Transverse colon (tissue), 4 donors: ENCODE results near the gene RCC2. TPM values are rescaled to one million over a fixed set of nuclear protein-coding genes. Genes with fewer than 3 reads are reported as not detected.
A peak's percentile ranks its signal among the peaks of the same experiment; 100 is the strongest.

ENCODE experiments used
- DNase-seq: peaks from one replicate; pipeline ENCODE4 v3.0.0-alpha.2; 2019
- H3K27ac ChIP-seq, 4 donors: fragments of 200-600 bp; sonication (generic); 2 replicates each; pipeline ENCODE4 v1.5.1; 2016 to 2018; ENCODE audit warnings: inconsistent platforms in 4 of 4
- H3K27me3 ChIP-seq: fragments of 200-600 bp; sonication (generic); 2 replicates; pipeline ENCODE4 v1.5.1; 2017; ENCODE audit warnings: inconsistent platforms
- H3K36me3 ChIP-seq, 4 donors: fragments of 200-600 bp; sonication (generic); 2 replicates each; pipeline ENCODE4 v1.5.1; 2017 to 2019; ENCODE audit warnings: inconsistent platforms in 4 of 4
- H3K4me1 ChIP-seq, 4 donors: fragments of 200-600 bp; sonication (generic); 2 replicates each; pipeline ENCODE4 v1.5.1; 2017 to 2020; ENCODE audit warnings: inconsistent platforms in 4 of 4
- H3K4me3 ChIP-seq, 4 donors: fragments of 200-600 bp; sonication (generic); 1 replicate in 1 of 4; 2 replicates in 3 of 4; pipeline versions ENCODE4 v1.5.1 to v1.6.1; 2017 to 2019; ENCODE audit warnings: inconsistent platforms in 4 of 4
- H3K9me3 ChIP-seq, 2 donors: fragments of 200-600 bp; sonication (generic); 2 replicates each; pipeline ENCODE4 v1.5.1; 2017 to 2019; ENCODE audit warnings: inconsistent platforms in 2 of 2
- CTCF ChIP-seq, 5 experiments: fragments of 200-600 bp in 3 of 5; fragments of 450-650 bp in 2 of 5; sonication (generic) in 3 of 5; IDR thresholded peaks; 1 replicate in 2 of 5; 2 replicates in 3 of 5; pipeline ENCODE4 v1.5.1; 2016 to 2017; ENCODE audit warnings: antibody characterized with exemption in 5 of 5, inconsistent platforms in 3 of 5, mild to moderate bottlenecking in 2 of 5, moderate library complexity in 1 of 5
- EP300 ChIP-seq: sonication (generic); formaldehyde crosslinking; IDR thresholded peaks from one replicate; pipeline ENCODE4 v1.6.1; 2017; ENCODE audit warnings: antibody characterized with exemption, low read depth
- POLR2A ChIP-seq: fragments of 450-650 bp; IDR thresholded peaks from one replicate; pipeline ENCODE4 v1.6.1; 2016; ENCODE audit warnings: antibody characterized with exemption, mild to moderate bottlenecking, moderate library complexity
- POLR2AphosphoS5 ChIP-seq, 3 donors: sonication (generic); formaldehyde crosslinking; IDR thresholded peaks; one replicate each; pipeline ENCODE4 v1.6.1; 2016; ENCODE audit warnings: antibody characterized with exemption in 3 of 3
- WGBS, 2 donors: methylation state at CpG; one replicate each; pipeline ENCODE4 v1.1.5; 2018; ENCODE audit warnings: low coverage in 1 of 2; 5-methylcytosine and 5-hydroxymethylcytosine counted together
- in situ Hi-C, 4 donors: fragments of 200-750 bp; cut with MboI; loops; one replicate each; pipeline versions ENCODE4 v1.15.0 to v1.15.1; 2017; ENCODE audit warnings: low sequenced_read_pairs in 3 of 4, low pct_ligation_motif_present in 1 of 4, low pct_unique_long_range_greater_than_20kb in 1 of 4
- intact Hi-C: fragments of 100-400 bp; cut with DNase I; formaldehyde crosslinking; loops from one replicate; pipeline ENCODE4 v1.15.1; 2023; ENCODE audit warnings: low total_unique reads
- total RNA-seq, 4 donors: library from RNA; depleted of rRNA; stranded (reverse); fragments of >200 nt; gene quantifications; one replicate each; pipeline ENCODE4 v1.1.0, GENCODE V29; 2016

Gene RCC2
- total RNA-seq, 4 donors from 2014 or later = 22.0 to 82.2 (median 25.3) TPM

- 80% methylated on average over 18 of the region's 18 CpGs; no CpG with 5 or more reads in 1 of the 2 donors for WGBS, 2 donors
- in situ Hi-C loops = no loop called here
- Histone ChIP-seq H3K4me1 (no peaks in the 10 kb centered on the region), H3K4me3 (no peak overlapping the region), H3K27ac (no peak overlapping the region), H3K36me3 (no peaks in the 10 kb centered on the region), H3K9me3 (no peaks in the 10 kb centered on the region), H3K27me3 (peaks cover 14% of the 10 kb centered on the region)
- no peak for DNase-seq
- intact Hi-C loops = no loop called here
- TF ChIP-seq CTCF (IDR thresholded peaks at IDR 0.05) = no peak
Measured at GRCh38 chr1:17372955-17373354, 66.5 kb downstream of the RCC2 start.

- Histone ChIP-seq H3K27ac (no peak within 1 kb of the TSS), H3K36me3 (no peaks in the 10 kb centered on the region), H3K9me3 (no peaks in the 10 kb centered on the region), H3K4me1 (no peaks in the 10 kb centered on the region), H3K27me3 (peaks cover 7% of the 10 kb centered on the region), H3K4me3 (no peak within 1 kb of the TSS)
- in situ Hi-C loops (no loop called here), intact Hi-C loops (no loop called here)
- 60% methylated on average over 7 of the region's 7 CpGs; no CpG with 5 or more reads in 1 of the 2 donors for WGBS, 2 donors
- no peak for DNase-seq
- TF ChIP-seq CTCF (IDR thresholded peaks at IDR 0.05) (no peak), EP300 (no peak), POLR2AphosphoS5 (IDR thresholded peaks at IDR 0.05) (no peak), POLR2A (no peak)
Measured at GRCh38 chr1:17371896-17372295, 67.6 kb downstream of the RCC2 start, which contains the start of gene PADI6. Gene PADI6 (plus strand): TSS chr1:17372196. CDS start chr1:17372246, 50 bp downstream.

DNA sequence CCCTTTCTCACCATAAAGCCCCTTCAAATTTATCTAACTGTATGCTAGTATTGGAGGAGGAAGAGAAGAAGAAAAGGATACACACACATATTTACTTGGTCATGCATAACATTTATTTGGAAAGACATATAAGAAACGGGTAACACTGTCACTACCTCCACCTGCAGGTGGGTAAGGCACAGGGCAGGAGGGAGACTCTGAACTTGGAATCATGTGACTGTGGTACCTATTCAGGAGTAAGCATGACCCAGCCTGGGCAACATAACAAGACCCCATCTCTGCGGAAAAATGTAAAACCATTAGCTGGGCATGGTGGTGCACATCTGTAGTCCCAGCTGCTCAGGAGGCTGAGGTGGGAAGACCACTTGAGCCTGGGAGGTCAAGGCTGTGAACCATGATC, 68.9 kb downstream of the RCC2 start:
- no peaks in the 10 kb centered on the region for H3K36me3 ChIP-seq
- intact Hi-C loops = no loop called here
- no peaks in the 10 kb centered on the region for H3K4me1 ChIP-seq
- H3K27ac ChIP-seq = no peak overlapping the region
- in situ Hi-C loops = no loop called here
- H3K27me3 ChIP-seq = peaks cover 14% of the 10 kb centered on the region
- TF ChIP-seq EP300 (no peak), CTCF (IDR thresholded peaks at IDR 0.05) (peak in 3 of 5 experiments; percentile 21 to 29 (median 22)), POLR2A (no peak)
- no peak for DNase-seq
- no peaks in the 10 kb centered on the region for H3K9me3 ChIP-seq
- H3K4me3 ChIP-seq = no peak overlapping the region
- 20 to 51% methylated on average over 1 to 2 of the region's 2 CpGs for WGBS, 2 donors

DNA sequence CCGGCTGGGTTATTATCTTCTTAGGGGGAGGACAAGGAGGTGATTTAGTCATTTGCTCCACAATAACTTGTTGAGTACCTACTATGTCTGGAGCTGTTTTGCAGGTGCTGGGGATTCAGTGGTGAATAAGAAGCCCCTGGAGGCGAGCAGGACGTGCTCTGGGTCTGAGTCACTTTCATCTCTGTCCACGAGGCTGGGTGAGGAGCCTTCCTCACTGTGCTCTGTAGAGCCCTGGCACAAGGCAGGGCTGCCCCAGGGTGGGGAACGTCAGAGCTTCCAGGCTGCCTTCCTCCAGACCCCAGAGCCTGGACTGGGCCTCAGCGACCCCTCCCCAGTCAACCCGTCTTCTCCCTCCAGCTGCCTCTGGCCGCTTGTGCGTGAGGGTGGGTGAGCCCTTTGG, 70.0 kb downstream of the RCC2 start:
- in situ Hi-C loops (no loop called here), intact Hi-C loops (no loop called here)
- Histone ChIP-seq H3K27ac (no peak overlapping the region), H3K4me3 (no peak overlapping the region), H3K27me3 (peaks cover 19% of the 10 kb centered on the region), H3K9me3 (no peaks in the 10 kb centered on the region), H3K4me1 (no peaks in the 10 kb centered on the region), H3K36me3 (no peaks in the 10 kb centered on the region)
- 65 to 80% methylated on average over 1 to 9 of the region's 9 CpGs for WGBS, 2 donors
- TF ChIP-seq CTCF (IDR thresholded peaks at IDR 0.05) = no peak
- no peak for TF ChIP-seq POLR2A
- no peak for TF ChIP-seq POLR2AphosphoS5 (IDR thresholded peaks at IDR 0.05)
- no peak for DNase-seq
